Neutrophil (primary cell): ENCODE results near the gene F12.

Experiments used
- H3K27ac ChIP-seq: fragments of 200-600 bp; sonication (generic); 2 replicates; pipeline ENCODE4 v1.5.1; 2016; ENCODE audit warnings: mild to moderate bottlenecking, moderate library complexity
- H3K27me3 ChIP-seq: fragments of 200-600 bp; sonication (generic); 2 replicates; pipeline ENCODE4 v1.6.0; 2016; ENCODE audit warnings: mild to moderate bottlenecking
- H3K36me3 ChIP-seq: fragments of 200-600 bp; sonication (generic); 2 replicates; pipeline ENCODE4 v1.5.1; 2017
- H3K4me1 ChIP-seq, 2 experiments: fragments of 200-600 bp in 1 of 2; sonication (generic) in 1 of 2; 1 replicate in 1 of 2; 2 replicates in 1 of 2; pipeline versions ENCODE4 v1.5.1 to v1.6.1; 2013 to 2016; ENCODE audit warnings: low read depth in 1 of 2, low read length in 1 of 2, mild to moderate bottlenecking in 1 of 2, moderate library complexity in 1 of 2; ENCODE audit not compliant: control insufficient read depth in 1 of 2, insufficient read depth in 1 of 2
- H3K4me3 ChIP-seq, 2 experiments: fragments of 200-600 bp in 1 of 2; sonication (generic) in 1 of 2; 1 replicate in 1 of 2; 2 replicates in 1 of 2; pipeline ENCODE4 v1.5.1; 2013 to 2016; ENCODE audit warnings: low read depth in 1 of 2, low read length in 1 of 2, mild to moderate bottlenecking in 1 of 2, moderate library complexity in 1 of 2
- H3K9me3 ChIP-seq: fragments of 200-600 bp; sonication (generic); 2 replicates; pipeline ENCODE4 v1.5.1; 2016
- TF ChIP-seq, protein P1 (sequence below): fragments of 200-600 bp; sonication (generic); IDR thresholded peaks from 2 replicates; pipeline ENCODE4 v1.5.1; 2016; ENCODE audit warnings: antibody characterized with exemption

Gene F12

DNA sequence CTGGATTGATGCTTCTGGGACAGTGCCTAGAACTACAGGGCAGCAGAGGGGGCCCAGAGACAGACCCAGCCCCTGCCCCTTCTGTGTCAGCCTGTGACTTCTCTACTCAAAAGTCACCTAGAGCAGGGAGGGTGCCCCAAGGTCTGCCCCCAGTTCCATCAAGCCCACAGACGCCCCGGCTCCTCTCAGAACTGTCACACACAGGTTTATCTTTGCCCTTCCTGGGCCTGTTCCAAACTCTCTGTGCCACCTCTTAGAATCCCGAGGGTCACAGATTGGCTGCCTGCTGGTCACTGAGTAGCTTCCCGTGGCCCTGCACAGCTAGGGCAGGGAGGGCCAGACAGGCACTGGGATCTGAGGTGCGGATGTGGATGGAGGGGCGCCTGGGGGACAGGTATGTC, 49.9 kb downstream of the F12 start:
- H3K4me1 ChIP-seq = peaks cover 89 to 95% of the 10 kb centered on the region in 2 experiments
- H3K27me3 ChIP-seq = no peaks in the 10 kb centered on the region
- no peaks in the 10 kb centered on the region for H3K9me3 ChIP-seq
- H3K27ac ChIP-seq = peak overlapping the region; percentile 93
- TF ChIP-seq, protein P1, sequence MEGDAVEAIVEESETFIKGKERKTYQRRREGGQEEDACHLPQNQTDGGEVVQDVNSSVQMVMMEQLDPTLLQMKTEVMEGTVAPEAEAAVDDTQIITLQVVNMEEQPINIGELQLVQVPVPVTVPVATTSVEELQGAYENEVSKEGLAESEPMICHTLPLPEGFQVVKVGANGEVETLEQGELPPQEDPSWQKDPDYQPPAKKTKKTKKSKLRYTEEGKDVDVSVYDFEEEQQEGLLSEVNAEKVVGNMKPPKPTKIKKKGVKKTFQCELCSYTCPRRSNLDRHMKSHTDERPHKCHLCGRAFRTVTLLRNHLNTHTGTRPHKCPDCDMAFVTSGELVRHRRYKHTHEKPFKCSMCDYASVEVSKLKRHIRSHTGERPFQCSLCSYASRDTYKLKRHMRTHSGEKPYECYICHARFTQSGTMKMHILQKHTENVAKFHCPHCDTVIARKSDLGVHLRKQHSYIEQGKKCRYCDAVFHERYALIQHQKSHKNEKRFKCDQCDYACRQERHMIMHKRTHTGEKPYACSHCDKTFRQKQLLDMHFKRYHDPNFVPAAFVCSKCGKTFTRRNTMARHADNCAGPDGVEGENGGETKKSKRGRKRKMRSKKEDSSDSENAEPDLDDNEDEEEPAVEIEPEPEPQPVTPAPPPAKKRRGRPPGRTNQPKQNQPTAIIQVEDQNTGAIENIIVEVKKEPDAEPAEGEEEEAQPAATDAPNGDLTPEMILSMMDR = no peak
- peaks cover 12% of the 10 kb centered on the region for H3K36me3 ChIP-seq
- H3K4me3 ChIP-seq = peak overlapping the region; percentile 82 to 96

DNA sequence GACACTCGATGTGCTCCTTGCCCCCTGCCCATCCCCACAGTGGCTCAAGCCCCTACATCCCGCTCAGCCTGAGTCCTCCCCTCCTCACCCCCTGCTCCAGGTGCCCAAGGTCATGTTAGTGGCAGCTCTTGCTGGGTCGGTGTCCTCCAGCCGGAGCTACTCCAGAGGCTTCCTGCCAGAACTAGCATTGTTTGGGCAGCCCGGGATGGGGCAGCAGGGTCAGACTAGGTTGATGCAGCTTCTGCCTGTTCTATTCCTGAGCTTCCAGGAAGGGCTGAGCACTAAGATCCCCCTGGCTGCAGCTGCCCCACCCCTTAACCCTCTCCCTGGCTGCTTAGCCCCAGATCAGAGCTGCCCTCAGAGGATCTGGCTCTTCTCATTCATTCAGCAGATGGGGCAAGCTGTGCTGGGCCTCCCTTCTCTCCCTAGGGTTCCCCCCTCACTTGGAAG, 51.0 kb downstream of the F12 start:
- Histone ChIP-seq H3K9me3 (no peaks in the 10 kb centered on the region), H3K27ac (peak overlapping the region; percentile 93), H3K36me3 (peaks cover 5% of the 10 kb centered on the region), H3K4me1 (peaks cover 87 to 95% of the 10 kb centered on the region in 2 experiments), H3K4me3 (peak overlapping the region; percentile 82 to 96), H3K27me3 (no peaks in the 10 kb centered on the region)
- TF ChIP-seq, protein P1 = no peak

DNA sequence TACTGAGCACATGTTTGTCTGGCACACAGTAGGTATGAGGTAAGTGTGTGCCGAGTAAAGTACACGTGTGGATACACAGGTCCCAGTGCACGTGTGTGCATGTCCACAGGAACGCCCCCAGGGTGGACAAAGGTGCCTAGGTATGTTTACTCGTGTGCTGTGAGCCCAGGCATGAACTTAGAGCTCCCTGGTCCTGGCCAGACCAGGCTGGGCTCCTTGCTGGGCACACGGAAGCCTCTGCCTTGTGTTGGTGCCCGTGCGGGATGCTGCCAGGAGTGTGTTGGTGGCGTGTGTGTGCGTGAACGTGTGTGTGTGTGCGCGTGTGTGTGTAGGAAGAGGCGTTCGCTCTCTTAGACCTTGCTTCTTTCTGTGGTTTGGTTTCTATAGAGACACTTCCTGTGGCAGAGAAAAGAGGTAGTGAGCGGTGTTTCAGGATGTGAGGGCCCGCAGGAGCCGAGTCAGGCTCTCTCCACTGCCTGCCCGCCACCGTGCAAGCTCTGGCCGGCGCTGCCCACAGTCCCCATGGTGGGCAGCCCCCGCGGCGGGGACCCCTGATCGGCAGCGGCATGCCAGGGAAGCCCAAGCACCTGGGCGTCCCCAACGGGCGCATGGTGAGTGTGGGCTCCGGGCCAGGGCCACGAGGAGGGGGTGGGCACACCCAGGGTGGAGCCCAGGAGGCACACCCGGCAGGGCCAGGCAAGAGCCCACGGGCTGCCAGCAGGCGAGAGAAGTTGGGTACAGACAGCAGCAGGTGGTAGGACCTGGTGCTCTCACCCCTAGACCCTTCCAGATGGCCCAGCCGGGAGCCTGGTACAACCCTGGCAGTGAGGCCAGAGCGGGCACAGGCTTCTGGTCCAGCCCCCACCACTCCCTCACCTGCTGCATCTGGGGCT, 51.7 kb downstream of the F12 start, which contains the start of gene RGS14:
Gene RGS14, plus strand, starts transcription at position 466 of the 893 bp plus-strand sequence. Its CDS starts 101 bp downstream, at position 567.
- peak within 1 kb of the TSS; percentile 93 for H3K27ac ChIP-seq
- TF ChIP-seq, protein P1 = peak; percentile 38
- H3K27me3 ChIP-seq = no peaks in the 10 kb centered on the region
- H3K36me3 ChIP-seq = peaks cover 5% of the 10 kb centered on the region
- no peaks in the 10 kb centered on the region for H3K9me3 ChIP-seq
- H3K4me3 ChIP-seq = peak within 1 kb of the TSS; percentile 82 to 96
- peaks cover 87 to 96% of the 10 kb centered on the region in 2 experiments for H3K4me1 ChIP-seq

DNA sequence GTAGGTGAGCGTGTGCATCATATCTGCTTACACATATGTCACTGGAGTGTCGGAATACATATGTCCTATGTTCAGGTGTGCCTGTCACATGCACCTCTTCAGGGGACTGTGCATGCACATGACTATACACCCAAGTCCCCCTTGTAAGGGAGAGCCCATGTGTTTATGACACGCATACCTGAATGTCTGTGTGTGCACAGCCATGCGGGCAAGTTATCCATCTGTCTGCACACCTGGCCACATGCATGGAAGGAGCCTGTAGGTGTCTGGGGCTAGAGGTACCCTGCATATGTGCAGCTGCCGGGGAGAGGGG, 52.3 kb downstream of the F12 start:
- Histone ChIP-seq H3K27me3 (no peaks in the 10 kb centered on the region), H3K27ac (peak overlapping the region; percentile 93)

GRCh38 chr5:177356746-177357145, 52.6 kb downstream of the F12 start:
- H3K9me3 ChIP-seq = no peaks in the 10 kb centered on the region
- H3K4me1 ChIP-seq = peaks cover 87 to 96% of the 10 kb centered on the region in 2 experiments
- peaks cover 5% of the 10 kb centered on the region for H3K36me3 ChIP-seq
- TF ChIP-seq, protein P1 = no peak
- H3K27ac ChIP-seq = peak overlapping the region; percentile 93
- peak overlapping the region; percentile 82 to 96 for H3K4me3 ChIP-seq
- H3K27me3 ChIP-seq = no peaks in the 10 kb centered on the region

More for the DNA sequence above, 52.3 kb downstream of the F12 start:
- TF ChIP-seq, protein P1 = no peak
- H3K4me3 ChIP-seq = peak overlapping the region; percentile 82 to 96
- H3K36me3 ChIP-seq = peaks cover 5% of the 10 kb centered on the region
- no peaks in the 10 kb centered on the region for H3K9me3 ChIP-seq
- H3K4me1 ChIP-seq = peaks cover 87 to 96% of the 10 kb centered on the region in 2 experiments
